ENCODE data around the gene MGMT.

MGMT gene

DNA sequence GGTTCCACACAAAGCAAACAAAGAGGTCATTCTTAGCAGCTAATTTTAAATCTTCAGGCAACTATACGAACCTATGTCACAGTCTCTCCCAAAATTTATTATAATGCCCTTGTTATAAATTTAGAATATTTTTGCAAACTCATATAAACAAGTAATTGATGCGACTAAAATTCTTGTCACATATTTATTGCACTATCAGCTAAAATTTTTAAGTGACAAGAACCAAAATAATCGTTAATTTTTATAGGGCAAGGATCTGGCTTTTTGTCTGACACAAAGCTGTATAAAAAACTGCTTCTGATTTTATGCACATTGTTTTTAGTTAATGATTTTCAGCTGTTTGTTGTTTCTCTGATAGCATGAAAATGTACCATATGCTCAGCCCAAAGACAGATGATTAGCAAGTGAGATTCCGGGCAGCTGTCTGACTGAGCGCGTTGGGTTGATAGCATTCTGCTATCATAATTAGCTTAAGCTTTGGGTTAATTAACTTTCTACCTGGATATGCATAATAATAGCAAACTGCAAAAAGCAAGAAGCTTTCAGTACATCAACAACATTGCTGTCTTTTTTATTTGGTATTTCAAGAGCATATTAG, 136.0 kb downstream of the MGMT start:
- no peak for DNase-seq

DNA sequence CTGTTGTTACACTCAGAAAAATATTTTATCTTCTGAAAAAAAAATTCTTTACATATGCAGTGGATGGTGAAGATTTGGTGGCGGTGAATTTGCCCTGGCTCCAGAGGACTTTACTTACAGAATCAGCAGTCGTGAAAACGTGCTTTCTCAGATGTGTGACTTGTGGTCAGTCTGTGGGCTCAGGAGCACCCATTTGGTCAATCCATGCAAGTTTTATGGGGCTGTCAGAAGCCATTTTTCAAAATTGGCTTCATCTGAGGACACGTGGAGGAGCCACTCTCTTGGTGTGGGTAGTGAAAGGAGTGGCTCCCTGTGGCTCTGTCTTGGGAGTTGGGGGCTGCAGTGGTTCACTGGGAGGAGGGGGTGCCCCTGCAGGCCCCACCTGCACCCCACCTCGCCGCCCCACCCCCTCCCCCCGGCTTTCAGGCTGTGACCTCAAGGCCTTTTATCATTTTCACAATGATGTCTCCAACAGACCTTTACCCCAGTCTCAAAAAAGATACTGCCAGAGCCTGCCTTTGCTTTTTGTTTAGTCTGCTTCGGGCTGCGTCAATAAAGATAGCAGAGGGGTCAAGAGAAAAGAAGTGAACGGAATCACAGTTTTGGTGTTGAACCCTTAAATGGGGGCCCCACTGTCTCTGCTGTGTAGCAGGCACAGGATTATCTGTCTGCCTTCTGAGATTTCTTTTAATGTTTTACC, 137.4 kb downstream of the MGMT start:
- no peak for DNase-seq

DNA sequence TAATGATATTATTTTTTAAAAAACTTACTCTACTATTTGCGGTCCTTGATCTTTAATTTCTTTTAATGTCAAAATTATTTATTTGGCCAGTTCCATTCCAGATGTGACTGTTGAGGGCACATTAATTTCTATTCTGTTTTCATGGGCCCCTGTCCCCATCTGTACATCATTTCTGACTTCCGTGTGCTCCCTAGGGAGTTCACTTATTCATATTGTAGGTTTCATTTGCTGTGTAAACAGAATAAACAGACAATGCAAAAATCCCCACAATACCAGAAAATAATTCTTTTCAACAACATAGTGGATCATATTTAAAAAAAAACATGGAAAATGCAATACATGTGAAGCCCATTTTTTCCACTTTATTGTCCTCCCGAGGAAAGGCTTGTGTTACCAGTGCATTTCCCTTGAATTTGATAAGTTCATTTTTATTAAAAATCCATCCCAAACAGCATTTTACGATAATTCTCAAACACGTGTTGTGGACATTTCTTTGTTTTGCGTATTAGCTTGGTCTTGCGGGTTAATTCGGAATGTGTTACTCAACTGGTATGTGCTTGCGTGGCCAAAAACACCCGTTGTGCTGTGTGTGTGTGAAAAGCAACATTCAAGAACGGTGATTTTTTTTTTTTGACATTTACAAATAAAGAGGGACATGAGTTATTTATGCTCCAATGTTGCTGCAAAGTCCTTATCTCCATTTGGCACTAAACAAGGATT, 138.4 kb downstream of the MGMT start:
- DNase-seq: no peak

DNA sequence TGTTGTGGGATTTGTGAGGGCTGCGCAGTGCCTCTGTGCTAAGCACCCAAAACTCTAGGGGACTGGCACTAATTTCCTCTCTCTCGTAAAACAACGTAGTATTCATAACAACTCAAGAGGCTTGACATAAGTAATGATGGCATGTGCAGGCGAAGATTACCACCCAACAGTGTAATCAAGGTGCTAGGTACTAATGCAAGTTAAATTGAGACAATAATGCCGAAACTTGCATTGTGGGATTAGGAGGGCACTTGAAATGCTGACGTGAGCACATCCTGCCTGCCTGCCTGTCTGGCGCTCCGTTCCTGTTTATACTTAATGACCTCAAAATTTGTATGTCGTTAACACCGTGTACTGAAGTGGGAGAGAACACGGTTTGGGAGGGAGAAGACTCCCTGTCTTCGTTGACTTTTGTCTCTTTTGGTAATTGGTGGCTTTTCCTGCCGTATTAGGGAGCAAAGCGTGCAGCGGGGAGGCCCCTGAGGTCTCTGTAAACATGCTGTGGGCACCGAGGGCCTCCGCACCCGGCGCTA, 139.0 kb downstream of the MGMT start:
- DNase-seq: peak; percentile 5 to 8

DNA sequence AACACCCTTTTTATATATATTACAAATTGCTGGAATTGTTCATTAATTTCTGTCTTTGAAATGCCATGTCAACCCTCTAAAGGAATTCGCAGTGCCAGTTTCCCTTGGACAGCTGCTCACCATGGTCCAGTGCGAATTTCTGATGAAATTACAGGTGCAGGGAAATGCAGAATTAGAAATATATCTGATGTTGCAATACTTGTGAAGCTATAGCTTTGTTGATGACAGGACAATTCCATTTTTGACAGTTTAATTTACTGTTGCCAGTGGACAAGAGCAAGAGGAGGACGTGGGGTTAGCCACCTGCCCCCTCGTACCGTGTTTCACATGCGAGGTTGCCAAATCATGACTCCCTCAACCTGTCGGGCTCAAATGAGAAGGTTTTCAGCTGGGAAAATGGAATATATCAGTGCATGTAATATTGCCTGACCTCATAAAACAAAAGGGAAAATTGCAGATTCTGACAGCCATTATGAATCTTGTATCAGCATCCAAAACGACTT, 140.6 kb downstream of the MGMT start:
- DNase-seq: no peak

DNA sequence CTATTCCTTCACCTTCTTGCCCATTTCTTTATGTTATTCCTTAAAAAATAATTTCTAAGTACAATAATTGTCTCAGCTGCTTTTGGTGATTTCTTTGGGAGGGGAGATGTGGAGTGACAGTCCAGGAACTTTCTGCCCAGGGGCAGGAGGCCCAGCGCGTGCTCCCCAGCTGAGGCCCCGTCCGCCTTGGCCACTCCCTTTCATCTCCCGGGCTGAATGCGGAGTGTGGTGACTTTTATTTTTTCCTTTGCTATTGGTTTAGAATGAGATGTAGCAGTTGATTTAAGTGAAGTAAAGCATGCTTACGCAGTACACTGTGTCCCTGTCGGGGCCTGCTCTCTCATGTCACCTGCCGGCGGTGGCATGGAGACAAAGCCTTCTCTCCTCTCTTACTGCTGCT, 141.6 kb downstream of the MGMT start:
- no peak for DNase-seq

DNA sequence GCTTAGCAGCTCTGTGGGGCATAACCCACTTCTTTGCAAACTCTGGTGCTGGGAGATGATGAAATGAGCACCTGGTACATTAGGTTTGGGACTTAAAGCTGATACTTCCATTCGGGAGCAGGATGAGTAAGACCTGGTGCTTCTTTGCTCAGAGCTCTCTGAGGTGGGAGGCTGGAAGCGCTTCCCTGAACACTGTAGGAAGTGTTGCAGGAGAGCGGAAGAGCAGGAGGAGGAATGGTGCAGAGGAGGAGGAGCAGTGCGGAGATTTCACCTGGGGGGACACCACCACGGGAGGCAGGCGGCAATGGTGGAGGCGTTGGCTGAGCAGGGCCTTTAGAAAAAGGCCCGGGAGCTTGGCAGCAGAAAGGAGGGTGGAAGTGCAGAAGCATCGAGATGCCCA, 142.5 kb downstream of the MGMT start:
- no peak for DNase-seq

DNA sequence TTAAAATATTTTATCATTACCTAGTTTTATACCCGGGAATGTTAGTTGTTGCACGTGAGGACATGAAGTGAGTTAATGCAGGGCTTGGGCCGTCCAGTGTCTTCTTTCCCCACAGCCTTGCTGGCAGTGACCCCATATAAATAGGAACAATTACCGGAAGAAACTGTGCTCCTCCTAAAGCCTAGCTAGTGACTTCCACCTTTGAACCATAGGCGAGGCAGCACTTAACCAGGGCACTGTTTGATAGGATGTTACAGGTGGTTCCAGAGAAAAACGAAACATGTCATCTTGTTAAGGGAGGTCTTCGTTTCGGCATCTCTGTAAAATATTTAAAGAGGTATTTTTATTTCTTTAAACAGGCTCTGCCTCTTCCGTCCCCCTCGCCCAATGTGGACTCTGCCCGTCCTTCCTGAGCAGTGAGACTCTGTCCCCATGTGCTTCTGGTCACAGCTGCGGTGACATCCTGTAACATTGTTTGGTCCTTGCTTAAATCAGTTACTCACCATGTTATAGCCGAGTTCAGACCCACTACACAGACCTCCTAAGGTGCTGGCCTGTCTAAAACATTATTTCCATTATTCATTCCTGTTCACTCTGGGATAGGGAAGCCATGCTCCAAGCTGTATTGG, 145.6 kb downstream of the MGMT start:
- DNase-seq: no peak

DNA sequence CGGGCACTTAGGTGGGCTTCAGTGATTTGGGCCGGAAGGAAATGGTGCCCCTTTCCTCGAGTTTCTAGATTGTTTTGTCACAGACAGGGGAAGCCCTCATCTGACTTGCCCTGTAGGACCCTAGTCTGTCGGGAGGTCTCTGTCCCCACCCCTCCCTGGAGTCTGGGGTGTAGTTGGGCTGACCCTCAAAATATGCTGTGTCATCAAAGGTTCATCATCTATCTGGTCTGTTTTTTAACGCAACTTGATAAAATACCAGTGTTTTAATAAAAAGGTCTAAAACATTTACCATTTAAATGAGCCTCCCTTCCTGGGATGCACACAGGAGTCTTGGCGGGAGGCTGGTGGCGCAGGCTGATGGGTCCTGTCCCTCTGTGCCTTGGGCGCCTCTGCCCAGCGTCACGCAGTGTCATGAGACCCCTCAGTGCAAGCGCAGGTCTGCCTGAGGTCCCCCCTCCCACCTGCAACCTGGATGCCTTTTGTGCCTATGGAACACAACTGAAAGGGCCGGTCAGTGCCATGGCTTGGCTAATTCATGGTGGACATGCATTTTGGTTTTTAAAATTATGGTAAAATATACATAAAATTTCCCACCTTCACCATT, 146.4 kb downstream of the MGMT start:
- DNase-seq: no peak

DNA sequence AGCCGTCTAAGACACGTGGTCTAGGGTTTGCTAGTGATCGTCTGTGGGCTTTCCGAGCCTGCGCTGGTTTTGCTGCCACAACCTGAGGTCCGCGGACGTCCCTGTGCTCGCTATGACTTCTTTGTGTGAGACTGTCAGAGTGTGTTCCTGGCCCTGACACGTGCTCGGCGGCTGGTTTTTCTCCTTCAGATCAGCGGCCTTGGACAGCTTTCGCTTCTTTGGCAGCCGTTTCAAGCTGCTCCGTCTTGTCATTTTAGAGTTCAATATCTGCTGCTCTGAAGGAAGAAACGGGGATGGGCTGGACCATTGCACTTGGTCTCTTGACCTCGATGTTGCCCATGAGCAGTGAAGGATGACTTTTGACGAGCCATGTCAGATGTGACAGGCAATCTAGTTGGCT, 147.3 kb downstream of the MGMT start:
- no peak for DNase-seq

DNA sequence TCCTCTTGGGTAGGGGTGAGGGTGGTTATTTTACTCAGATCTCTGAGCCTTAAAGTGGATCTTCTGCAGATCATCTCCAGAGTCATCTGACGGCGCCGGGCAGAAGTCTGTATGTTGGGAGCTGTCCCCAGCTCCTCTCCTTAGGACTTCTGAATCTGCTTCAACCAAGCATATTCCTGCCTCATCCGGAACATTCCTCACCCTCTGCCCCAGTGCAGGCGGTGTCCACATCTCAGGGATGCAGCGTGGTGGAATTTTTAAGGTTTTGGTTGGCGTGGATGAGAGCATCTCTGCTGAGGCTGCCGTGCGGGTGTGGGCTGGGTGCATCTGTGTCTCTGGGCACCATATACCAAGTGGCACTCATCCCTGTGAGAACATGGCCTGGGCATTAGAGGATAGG, 148.3 kb downstream of the MGMT start:
- no peak for DNase-seq

DNA sequence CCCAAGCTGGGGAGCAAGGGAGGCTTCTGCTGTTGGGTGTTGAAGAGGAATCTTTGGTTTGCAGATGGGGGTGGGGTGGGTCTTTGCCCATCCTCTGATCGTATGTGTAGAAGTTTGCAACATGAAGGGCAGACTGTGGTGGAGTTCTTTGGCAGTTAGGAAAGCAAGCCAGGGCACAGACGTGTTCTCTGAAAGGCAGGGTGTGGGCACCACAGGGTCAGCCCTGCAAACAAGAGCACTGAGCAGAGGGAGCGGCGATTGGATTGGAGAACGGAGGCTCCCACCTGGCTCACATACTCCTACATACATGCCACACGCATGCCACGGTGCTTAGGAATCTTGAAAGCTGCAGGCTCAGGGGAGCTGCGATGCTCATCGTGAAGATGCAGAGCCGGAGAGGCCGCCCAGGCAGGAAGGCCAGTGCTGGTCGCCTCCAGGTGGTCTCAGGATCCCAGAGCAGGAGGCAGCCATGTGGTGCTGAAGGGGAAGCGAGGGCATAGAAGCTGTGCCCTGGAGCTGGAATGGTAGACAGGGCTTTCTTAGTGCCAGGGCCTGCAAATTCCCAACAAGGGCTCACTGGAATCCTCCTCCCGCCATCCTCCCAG, 149.0 kb downstream of the MGMT start:
- DNase-seq: no peak

DNA sequence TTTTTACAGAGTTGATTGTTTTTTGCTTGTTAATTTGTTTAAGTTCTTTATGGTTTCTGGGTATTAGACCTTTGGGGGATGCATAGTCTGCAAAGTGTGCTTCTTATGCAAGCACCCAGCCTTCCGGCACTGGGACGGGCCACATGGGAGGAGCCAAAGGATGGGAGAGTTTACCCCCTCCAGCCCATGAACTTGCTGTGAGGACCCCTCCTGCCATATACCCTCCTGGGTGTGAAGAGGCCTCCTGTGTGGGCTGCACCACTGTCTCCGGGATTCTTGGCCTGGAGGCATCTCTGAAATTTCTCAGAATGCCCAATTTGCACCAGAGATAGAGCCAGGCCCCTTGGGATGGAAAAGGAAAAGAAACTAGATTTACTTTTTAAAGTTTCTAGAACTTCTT, 150.7 kb downstream of the MGMT start:
- no peak for DNase-seq

DNA sequence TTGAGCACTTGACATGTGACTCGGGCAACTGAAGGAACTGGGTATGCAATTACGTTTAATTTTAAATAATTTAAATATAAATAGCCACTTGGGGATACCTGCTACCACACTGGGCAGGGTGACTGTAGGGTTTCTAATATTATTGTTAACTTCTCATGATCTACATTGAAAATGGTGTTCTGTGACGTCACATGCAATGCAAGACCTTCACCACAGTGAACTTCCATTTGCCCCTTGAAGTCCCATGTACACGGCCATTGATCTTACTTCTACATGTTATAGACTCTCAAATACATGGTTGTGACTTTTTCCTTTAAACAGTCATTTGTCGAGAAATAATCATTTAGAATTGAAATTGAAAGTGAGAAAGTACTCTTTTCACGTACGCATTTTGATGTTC, 154.0 kb downstream of the MGMT start:
- no peak for DNase-seq

DNA sequence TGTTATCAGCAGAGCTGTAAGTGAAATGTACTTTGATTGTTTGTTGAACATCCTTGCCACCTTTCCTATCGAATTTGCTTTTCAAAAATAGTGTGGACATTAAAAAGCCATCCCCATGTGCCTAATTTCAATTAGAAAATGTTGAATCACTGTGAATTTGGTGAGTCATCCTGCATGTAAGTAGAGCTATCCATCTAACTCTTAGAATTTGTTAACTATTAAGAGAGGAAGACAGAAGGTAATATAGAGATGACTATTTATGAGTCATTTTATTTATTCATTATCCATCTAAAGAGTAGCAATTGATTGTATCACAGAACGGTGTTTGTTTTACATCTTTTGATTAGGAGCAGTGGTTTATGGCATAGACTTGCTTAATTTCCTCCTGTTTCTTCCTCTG, 154.7 kb downstream of the MGMT start:
- no peak for DNase-seq

DNA sequence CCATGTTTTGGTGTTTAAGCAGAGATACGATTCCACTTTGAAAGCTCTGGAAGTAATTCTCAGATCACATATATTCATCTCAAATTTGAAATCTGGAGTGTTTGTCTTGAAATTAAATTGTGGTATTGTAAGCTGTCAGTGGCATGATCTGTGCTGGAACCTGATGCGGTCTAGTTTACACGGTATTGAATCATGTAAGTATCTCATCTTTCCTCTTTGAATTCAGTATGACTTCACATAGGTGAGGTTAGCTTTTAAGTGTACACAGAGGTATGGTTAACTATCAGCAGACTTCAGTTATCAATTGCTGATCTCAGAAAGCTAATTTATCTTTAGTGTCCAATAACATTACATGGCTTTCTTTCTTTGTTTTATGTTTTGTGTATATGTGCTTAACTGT, 155.2 kb downstream of the MGMT start:
- DNase-seq: no peak

DNA sequence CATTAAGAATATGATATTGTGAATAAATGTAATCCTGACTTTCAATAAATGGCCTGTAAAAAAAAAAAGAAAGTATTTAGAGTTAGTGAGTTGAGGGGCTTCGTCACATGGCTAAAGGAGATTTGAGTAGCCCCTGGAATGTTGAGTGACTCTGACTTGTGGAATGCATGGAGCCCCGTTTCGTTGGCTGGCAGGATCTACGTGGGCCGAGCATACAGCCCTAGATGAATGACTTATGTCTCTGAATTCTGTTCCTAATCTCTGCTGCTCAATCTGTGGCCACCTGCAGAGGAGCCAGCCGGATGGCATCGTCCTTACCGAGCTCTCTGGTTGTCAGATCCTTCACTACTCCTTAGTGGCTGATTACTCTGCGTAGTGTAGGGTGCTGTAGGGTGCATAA, 155.7 kb downstream of the MGMT start:
- no peak for DNase-seq

DNA sequence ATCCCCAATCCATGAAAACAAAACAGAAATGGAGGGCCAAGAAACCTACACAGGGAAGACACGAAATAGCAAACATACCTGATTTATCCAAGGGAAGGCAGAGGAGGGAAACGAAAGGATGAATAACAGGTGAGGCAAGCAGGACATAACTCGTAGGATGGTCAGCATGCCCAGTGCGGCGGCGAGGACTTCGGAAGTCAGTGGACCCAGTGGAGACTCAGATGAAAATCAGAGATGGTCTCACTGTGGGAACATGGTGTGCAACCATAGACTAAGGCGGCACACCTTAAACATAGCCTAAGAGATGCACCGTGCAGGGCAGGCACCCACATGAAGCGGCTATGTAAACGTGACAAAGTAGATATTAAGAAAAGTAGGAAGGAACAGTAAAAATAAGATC, 157.5 kb downstream of the MGMT start:
- no peak for DNase-seq

DNA sequence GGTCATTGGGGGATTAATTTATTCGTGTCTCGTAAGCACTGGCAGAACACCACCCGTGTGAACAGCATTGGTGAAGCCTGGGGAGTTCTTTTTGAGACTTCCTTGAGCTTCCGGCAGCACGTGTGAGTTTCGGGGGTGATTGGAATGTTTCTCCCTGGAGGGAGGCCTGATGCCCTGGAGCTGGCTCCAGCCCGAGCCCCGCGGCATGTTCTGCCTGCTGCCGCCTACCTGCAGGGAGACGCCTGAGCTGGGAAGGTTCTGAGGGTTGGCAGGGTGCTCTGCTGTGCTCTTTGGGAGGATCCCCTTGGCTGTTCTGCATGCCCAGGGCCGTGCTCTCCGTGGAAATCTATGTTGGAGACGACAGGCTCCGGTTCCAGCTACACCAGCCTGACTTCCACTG, 159.3 kb downstream of the MGMT start:
- DNase-seq: no peak

DNA sequence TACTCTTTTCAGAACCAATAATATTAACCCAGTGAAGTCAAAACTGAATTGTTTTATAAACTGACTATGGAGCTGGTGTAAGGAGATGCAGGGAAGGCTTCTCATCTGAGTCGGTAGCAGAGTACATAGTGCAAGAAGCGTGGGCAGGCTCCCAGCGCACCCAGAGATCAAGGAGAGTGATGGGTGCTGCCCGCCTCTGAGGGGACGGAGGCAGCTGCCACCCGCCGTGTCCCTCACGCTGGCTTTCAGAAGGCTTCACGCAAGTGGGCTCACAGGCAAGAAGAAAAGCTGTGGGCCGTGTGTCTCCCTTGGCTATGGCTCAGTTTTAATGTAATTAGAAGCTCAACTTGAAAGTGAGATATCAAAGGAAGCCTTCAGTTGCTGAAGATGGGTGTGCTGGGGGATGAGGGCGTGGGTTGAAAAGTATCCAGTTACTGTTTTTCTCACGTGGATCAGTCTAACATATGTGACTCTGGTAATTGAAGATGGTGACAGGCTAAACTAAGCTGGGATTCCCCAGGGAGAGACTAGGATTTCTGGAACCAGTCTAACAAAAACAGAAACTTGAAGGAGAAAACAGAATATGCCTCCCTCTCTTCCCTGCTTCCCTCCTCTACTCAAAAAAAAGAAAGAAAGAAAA, 159.9 kb downstream of the MGMT start:
- DNase-seq: no peak

DNA sequence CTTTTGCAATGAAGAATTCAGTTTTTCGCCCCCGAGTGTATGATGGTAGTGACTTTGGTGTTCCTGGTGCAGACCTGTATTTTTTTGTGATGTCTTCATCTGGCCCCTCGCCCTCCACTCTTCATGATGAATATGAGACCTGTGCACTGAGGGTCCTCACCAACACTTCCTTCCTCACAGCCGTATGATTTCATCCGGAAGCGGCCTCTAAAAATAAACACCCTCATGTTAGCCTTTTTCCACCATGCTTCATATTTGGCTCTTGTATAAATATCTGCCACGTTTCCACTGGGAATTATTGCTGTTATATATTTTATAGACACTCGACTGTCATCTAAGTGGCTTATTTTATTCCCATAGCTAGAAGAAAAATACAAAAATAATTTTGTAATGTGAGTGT, 160.4 kb downstream of the MGMT start:
- DNase-seq: no peak

DNA sequence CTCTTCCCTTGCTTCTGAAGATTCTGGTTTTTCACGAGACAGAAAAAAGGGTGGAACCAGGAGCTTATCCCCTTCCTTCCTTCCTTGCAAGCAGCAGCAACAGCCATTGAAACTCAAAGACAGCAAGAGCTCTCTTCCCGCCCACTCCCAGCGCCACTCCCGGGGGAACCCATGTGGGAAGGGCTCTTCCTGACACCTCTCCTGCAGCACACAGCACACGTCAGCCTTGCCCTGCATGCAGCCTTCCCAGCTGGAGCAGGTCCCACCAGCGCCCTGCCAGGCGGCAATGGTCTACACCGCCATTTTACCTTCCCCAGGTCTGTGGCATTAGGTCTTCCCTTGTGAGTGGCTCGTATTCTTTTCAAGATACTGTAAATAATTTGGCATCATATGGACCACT, 161.8 kb downstream of the MGMT start:
- DNase-seq: no peak
